ENCODE results near the gene LIMA1. TPM values are rescaled to one million over a fixed set of nuclear protein-coding genes. Genes with fewer than 3 reads are reported as not detected.

The LIMA1 gene
- total RNA-seq, 2 experiments from 2014 or later: 6.2 to 20.4 TPM

- Histone ChIP-seq H3K9me3 (ENCODE audit: low read length) (no peaks in the 10 kb centered on the region), H4K20me1 (ENCODE audit: insufficient read depth, low read length) (no peaks in the 10 kb centered on the region), H3K79me2 (ENCODE audit: insufficient read depth, low read depth, low read length) (no peaks in the 10 kb centered on the region), H3K36me3 (ENCODE audit: insufficient read depth, low read length) (no peaks in the 10 kb centered on the region), H3K27ac (ENCODE audit: low read depth, low read length, poor library complexity, severe bottlenecking) (no peak overlapping the region), H3K4me1 (ENCODE audit: insufficient read depth, low read length, poor library complexity, severe bottlenecking) (no peaks in the 10 kb centered on the region), H3K4me3 (ENCODE audit: low read depth, low read length, poor library complexity, severe bottlenecking) (no peak overlapping the region), H2AFZ (ENCODE audit: low read length) (no peak overlapping the region), H3K4me2 (ENCODE audit: low read length) (no peak overlapping the region), H3K9me2 (ENCODE audit: insufficient read depth, low read length) (no peaks in the 10 kb centered on the region)
- POLR2A ChIA-PET: interaction anchor here (0.8 kb wide), 1 partner anchor 62 kb away, joined by 3 read pairs; no protein-coding TSS in a partner anchor
- CTCF ChIA-PET (ENCODE audit: unreplicated experiment): no interaction called here
- BruUV-seq (replicated peaks): no TSS peak
- DNase-seq (ENCODE audit: low spot score): no peak
- intact Hi-C loops (cut with micrococcal nuclease; ENCODE audit: unreplicated experiment): no loop called here
- TF ChIP-seq EZH2phosphoT487 (IDR thresholded peaks at IDR 0.05; ENCODE audit: borderline replicate concordance, low read depth, low read length): no peak
- no peak for TF ChIP-seq CTCF (conservative IDR thresholded peaks at IDR 0.05; ENCODE audit: low read length)
Measured at GRCh38 chr12:50287271-50287670, 4.0 kb upstream of the LIMA1 start.

- CTCF ChIA-PET (ENCODE audit: unreplicated experiment): no interaction called here
- BruUV-seq (replicated peaks): no TSS peak
- intact Hi-C loops (cut with micrococcal nuclease; ENCODE audit: unreplicated experiment): no loop called here
Measured at GRCh38 chr12:50285253-50285652, 1.9 kb upstream of the LIMA1 start.

More at GRCh38 chr12:50285253-50285652, 1.9 kb upstream of the LIMA1 start:
- no peaks in the 10 kb centered on the region for H3K36me3 ChIP-seq (ENCODE audit: insufficient read depth, low read length)
- no peak overlapping the region for H3K4me3 ChIP-seq (ENCODE audit: low read depth, low read length, poor library complexity, severe bottlenecking)
- H3K9me3 ChIP-seq (ENCODE audit: low read length): no peaks in the 10 kb centered on the region
- no peaks in the 10 kb centered on the region for H3K9me2 ChIP-seq (ENCODE audit: insufficient read depth, low read length)
- no peaks in the 10 kb centered on the region for H3K79me2 ChIP-seq (ENCODE audit: insufficient read depth, low read depth, low read length)
- no peak for TF ChIP-seq CTCF (conservative IDR thresholded peaks at IDR 0.05; ENCODE audit: low read length)
- no peak for TF ChIP-seq EZH2phosphoT487 (IDR thresholded peaks at IDR 0.05; ENCODE audit: borderline replicate concordance, low read depth, low read length)
- H2AFZ ChIP-seq (ENCODE audit: low read length): no peak overlapping the region
- DNase-seq (ENCODE audit: low spot score): no peak
- H3K27ac ChIP-seq (ENCODE audit: low read depth, low read length, poor library complexity, severe bottlenecking): no peak overlapping the region
- no peak overlapping the region for H3K4me2 ChIP-seq (ENCODE audit: low read length)
- POLR2A ChIA-PET: interaction anchor here (0.6 kb wide), 1 partner anchor 17 kb away, joined by 3 read pairs; no protein-coding TSS in a partner anchor
- H3K4me1 ChIP-seq (ENCODE audit: insufficient read depth, low read length, poor library complexity, severe bottlenecking): no peaks in the 10 kb centered on the region
- no peaks in the 10 kb centered on the region for H4K20me1 ChIP-seq (ENCODE audit: insufficient read depth, low read length)
